Stimulated activated CD8-positive, alpha-beta memory T cell treated with anti-CD3 and anti-CD28 coated beads, Interleukin-12 subunit alpha, Interleukin-12 subunit beta, amount 100 ng/mL, for 24 hours (primary cell): Measurements from ENCODE around the gene PSG1.
"Not testable (repeated sequence)": the region's sequence is repeated elsewhere in the genome, so short reads cannot be mapped to it uniquely, and the experiment has no call there.

Experiments
- DNase-seq: peaks from one replicate; pipeline ENCODE4 v3.0.0-alpha.2; 2020; ENCODE audit errors: extremely low read depth

PSG1 gene

DNA sequence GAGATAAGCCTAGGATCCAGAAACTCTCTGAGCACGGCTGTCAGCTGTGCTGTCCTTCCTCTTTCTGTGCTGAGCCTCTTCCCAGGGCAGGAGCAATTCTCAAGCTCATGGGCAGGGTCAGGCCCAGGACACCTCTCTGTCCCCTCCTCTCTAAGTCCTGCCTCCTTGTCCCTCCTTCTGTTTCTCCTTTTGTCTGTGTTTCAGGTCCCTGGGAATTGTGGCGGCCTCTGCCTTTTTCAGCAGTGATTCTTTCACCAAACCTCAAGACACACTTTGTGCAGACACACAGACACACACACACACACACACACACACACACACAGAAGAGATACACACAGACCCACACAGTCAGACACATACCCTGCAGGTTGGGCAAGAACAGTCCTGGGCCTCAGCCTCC lies at the start of gene PSG1:
Gene PSG1 (minus strand): TSS at position 101 of the 400 bp plus-strand sequence. CDS start 132 bp downstream, outside the sequence.
- DNase-seq, result no peak

DNA sequence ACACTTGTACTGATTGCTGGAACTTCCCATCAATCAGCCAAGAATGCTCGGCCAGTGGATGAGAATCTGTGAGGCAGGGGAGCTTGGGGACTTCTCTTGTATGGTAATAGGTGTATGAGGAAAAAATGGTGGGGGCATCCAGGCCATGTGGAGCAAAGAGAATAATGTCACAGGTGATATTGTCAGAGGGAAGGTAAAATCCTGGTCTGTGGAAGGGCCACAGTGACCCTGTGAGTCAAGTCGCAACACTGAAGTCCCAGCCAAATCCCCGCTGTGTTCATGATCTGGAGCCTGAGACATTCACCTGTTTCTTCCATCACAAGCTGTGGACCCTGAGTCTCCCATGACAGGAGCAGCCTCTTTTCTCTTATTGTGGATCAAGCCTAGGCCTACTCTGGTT lies 49.4 kb upstream of the PSG1 start:
- DNase-seq, result no peak

- no peak for DNase-seq
Measured at GRCh38 chr19:42926781-42927180, 47.3 kb upstream of the PSG1 start.

DNA sequence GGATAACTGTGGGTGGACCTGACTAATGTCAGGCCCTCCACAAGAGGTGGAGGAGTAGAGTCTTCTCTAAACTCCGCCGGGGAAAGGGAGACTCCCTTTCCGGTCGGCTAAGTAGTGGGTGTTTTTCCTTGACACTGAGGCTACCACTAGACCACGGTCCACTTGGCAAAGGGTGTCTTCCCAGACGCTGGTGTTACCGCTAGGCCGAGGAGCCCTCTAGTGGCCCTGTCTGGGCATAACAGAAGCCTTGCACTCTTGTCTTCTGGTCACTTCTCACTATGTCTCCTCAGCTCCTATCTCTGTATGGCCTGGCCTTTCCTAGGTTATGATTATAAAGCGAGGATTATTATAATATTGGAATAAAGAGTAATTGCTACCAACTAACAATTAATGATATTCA lies 43.6 kb upstream of the PSG1 start:
- not testable (repeated sequence) for DNase-seq

DNA sequence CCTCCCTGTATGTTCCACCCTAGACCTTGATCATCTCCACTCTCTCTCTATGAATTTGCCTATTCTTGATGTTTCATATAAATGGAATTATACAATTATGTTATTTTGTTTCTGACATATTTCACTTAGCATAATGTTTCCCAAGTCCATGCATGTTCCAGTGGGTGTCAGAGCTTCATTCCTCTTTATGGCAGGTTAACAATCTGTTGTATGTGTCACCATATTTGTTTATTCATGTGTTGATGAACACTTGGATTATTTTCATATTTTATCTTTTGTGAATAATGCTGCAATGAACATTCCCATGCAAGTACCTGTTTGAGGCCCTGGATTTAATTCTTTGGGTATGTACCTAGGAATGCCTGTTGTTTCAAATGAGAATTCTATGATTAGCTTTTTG lies 41.5 kb upstream of the PSG1 start:
- not testable (repeated sequence) for DNase-seq

DNA sequence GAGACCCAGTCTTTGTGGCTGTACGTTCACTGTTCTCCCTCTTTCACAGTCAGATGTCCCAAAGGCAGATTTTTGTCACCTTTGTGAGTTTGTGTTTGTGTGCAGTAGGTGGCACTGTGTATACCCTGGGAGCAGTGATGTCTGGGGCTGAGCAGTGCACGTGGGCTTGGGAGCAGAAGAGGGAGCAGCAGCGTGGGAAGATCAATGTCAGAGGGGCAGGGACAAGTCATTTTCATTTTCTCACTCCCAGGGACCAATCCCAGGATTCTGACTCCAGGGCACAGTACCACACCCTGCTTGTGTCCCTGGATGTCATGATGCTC lies 40.2 kb upstream of the PSG1 start:
- DNase-seq, result no peak

DNA sequence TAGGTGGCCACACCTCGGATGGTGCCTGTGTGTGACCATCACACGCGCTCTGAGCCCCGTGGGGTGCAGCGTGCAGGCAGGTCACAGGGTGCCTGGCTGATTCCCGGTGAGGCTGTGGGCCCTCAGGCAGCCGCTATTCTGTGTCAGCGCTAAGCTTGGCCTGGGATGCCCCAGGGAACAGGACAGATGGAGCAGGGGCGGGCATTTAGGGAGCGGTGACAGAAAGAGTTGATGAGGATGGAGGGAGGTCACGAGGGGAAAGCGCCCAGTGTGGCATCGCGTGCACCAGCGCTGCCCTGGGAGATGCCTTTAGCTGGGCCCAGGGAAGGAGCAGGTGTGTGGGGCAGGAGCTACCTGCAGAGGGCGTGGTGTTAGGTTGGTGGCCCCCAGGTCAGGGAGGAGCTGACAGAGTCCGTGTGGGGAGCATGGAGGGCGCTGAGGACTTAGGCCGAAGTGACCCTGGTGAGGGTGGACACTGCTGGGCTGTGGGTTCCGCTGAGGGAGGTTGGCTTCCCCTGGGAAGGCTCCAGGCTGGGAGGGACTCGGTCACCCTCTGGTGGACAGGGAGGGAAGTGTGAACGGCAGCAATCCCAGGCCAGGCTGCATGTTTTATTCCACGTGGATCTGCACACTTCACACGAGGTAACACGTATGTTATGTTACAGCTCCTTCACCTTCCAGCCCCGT lies 39.7 kb upstream of the PSG1 start:
- not testable (repeated sequence) for DNase-seq

- not testable (repeated sequence) for DNase-seq
Measured at GRCh38 chr19:42918377-42919069, 39.0 kb upstream of the PSG1 start.

- DNase-seq, result not testable (repeated sequence)
Measured at GRCh38 chr19:42917634-42918033, 38.1 kb upstream of the PSG1 start, which contains the start of gene PSG6. TSS of gene PSG6 (minus strand) at chr19:42917894. CDS start at chr19:42917792, 102 bp downstream.

GRCh38 chr19:42916931-42917330 lies 37.4 kb upstream of the PSG1 start:
- not testable (repeated sequence) for DNase-seq

DNA sequence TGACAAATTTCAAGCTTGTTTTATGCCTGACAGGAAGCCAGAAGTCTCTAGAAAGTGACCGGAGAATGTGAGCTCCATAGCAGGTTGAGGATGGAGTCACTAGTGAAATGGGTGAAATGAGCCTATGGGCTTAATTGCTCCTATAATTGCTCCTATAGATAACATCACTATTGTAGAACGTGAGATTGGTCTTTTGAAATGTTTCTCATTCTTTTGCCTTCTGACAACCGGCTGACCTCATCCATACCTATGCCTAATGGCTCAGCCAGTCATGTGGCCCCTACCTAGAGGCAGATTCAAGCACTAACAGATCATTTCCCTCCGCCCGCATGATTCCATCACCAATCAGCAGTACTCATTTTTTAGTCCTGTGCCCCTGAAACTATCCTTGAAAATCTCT lies 34.0 kb upstream of the PSG1 start:
- DNase-seq, result not testable (repeated sequence)

GRCh38 chr19:42912941-42913340 lies 33.4 kb upstream of the PSG1 start:
- not testable (repeated sequence) for DNase-seq

DNA sequence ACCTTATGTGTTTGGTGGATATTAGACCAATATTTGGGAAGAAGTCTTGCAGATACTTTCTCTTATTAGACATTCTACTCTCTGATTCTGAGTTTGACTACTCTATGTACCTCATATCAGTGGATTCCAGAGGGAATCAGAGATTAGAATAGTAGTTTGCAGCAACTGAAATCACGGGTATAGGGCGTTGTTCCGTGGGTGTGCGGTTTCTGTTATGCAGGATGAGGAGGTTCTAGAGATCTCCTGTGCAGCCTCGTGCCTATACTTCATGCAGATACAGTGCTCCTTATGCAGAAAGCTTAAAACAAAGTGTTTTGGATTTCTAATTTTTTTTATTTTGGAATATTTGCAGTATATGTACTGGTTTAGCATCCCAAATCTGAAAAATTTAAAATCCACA lies 32.2 kb upstream of the PSG1 start:
- not testable (repeated sequence) for DNase-seq

GRCh38 chr19:42906162-42906561 lies 26.6 kb upstream of the PSG1 start:
- DNase-seq, result not testable (repeated sequence)

DNA sequence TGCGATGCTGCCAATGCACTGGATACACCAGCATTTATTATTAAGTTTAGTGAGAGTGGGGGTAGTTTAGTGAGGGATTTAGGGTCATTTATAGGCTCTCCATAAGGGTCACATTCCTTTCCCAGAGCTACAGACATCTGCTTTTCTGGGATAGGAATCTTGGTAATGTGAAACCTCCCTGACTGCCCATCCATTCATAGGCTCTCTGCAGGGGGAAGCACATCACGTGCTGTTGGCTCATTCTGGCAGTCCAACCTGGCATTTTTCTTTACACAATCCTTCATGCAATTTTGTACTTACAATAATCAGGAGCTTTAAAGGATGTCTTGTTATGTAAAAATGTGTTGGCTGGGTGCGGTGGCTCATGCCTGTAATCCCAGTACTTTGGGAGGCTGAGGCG lies 21.0 kb upstream of the PSG1 start:
- DNase-seq, result not testable (repeated sequence)

DNA sequence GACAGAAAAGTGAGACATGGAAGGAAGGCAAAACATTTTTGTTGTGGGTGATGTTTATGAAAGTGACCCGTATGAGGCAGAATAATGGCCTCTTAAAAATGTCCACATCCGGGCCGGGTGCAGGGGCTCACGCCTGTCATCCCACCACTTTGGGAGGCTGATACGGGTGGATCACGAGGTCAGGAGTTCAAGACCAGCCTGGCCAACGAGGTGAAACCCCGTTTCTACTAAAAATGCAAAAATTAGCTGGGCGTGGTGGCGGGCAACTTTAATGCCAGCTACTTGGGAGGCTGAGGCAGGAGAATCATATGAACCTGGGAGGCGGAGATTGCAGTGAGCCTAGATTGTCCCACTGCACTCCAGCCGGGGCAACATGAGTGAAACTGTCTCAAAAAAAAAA lies 20.2 kb upstream of the PSG1 start:
- not testable (repeated sequence) for DNase-seq

DNA sequence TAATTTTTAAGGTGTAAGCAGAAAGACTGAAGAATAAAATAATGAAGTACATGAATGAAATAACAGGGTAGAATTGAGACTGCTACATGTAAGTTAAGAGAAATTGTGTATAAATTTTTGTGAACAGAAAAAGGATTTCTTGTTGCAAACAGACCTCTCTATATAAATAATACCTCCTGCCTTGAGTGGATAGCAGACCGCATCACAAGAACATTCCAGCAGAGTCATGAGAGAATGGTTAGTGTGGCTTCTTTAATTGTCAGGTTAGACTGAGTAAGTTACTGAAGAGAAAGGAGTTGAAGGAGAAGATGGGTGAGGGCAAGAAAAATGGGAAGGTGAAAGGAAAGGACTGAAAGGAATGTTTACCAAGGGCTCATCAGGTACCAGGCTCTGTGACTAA lies 19.6 kb upstream of the PSG1 start:
- not testable (repeated sequence) for DNase-seq

DNA sequence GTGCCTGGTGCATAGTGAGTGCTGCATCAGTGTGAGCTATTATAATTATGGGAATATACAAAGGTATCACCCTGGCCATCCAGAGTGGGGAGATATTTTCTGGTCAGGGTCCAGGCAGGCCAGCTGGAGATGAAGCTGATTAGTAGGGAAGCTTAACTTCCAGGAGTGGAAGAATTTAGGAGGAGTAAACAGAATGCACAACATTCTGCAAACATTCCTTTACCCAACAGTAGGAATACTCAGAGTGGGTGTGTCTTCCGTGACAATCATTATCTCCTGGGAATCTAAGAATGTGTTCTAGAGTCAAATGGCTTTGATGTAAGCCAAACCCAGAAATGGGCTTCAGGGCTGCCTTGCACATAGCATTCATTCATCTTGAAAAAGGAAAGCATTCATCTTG lies 19.1 kb upstream of the PSG1 start:
- DNase-seq, result not testable (repeated sequence)

DNA sequence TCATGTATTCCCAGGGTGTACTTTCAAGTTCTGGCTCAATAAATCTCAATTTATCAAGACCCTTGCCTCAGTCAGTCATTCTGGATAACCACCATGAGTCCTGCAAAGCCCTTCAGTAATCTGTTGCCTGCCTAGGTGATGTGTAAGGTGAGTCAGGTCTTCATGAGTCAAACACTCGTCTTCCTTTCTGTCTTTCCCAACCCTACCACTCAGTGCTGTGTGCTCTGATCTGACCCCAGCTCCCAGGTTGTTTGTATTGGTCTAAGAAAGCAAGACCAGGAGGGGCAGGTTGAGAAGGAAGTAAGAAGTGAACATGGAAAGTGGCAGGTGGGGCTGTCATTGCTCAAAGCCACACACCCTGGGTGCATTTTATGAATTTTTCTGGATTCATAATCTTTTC lies 18.2 kb upstream of the PSG1 start:
- not testable (repeated sequence) for DNase-seq

DNA sequence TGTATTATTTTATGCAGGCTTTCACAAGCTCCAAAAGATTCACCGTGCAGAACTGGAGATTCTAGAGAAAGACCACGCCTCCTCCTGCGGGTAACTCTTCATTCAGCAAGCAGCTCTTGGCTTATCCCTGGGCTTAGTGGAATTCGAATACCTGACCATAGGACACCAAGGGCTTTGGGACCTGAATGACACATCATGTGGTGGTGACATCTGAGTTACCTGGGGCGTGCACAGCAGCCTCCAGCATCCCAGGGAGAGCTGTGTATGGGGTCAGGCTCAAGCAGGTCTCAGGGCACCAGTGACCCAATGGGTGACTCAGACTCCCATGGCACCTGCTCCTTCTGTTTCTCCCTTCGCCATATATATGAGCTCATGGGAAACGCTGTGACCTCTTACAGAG lies 10.9 kb upstream of the PSG1 start:
- DNase-seq, result not testable (repeated sequence)

DNA sequence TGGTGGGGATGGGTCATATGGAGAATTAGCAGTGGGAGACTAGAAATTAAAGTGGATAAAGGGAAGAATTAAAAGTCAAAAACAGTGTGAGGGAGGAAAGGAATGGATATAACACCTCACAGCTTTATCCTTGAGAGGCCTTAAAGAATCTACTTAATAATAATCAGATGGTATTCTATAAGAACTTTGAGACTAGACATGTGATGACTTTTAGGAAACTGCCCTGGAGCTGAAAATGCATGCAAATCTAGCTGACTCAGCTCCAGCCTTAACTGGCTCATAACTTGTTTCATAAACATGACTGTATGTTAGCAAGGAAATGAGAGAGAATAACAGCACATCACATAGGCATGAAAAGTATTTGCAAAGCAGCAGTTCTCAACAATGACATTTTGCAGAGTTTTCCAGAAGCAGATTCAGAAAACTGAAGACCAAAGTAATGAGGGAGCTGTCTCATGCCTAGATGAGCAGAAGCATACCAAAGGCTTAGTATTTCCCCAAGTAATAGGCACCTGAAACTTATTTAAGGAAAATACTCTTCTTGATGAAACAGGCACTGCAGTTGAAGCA lies 8.4 kb upstream of the PSG1 start:
- not testable (repeated sequence) for DNase-seq

DNA sequence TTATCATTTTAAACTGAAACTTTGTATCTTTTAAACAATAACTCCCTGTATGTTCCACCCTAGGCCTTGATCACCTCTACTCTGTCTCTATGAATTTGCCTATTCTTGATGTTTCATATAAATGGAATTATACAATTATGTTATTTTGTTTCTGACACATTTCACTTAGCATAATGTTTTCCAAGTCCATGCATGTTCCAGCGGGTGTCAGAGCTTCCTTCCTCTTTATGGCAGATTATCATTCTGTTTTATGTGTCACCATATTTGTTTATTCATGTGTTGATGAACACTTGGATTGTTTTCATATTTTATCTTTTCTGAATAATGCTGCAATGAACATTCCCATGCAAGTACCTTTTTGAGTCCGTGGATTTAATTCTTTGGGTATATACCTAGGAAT lies 3.2 kb upstream of the PSG1 start:
- not testable (repeated sequence) for DNase-seq

DNA sequence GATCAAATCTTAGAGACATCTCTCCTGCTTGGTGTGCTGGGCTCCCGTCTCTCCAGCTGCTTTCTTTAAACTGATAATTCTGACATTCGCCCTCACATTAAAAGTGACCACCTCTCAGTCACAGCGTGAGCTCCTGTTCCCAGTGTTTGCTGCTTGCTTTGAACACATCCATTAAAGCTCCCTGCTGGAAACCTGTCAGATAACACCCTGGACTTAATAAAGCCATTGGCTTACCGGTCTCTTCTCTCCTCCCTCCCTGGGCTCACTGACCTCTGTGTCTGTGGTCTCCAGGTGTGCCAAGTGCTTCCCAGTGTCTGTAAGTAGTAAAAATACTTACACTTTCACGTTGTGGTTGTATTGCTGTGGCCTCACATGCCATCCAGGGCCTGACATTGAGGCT lies 2.5 kb upstream of the PSG1 start:
- DNase-seq, result not testable (repeated sequence)
